PC-9 (cell line): ENCODE results near the gene KRTAP10-9.

Experiments
- EZH2 ChIP-seq: fragments of 200-600 bp; sonication (generic); IDR thresholded peaks from 2 replicates; pipeline ENCODE4 v1.8.0; 2017; ENCODE audit warnings: antibody characterized with exemption, low read depth
- TF ChIP-seq, protein P1 (sequence below): fragments of 200-600 bp; sonication (generic); conservative IDR thresholded peaks from 2 replicates; pipeline ENCODE4 v1.6.1; 2017; ENCODE audit warnings: mixed run types, antibody characterized with exemption, mild to moderate bottlenecking, moderate library complexity

DNA sequence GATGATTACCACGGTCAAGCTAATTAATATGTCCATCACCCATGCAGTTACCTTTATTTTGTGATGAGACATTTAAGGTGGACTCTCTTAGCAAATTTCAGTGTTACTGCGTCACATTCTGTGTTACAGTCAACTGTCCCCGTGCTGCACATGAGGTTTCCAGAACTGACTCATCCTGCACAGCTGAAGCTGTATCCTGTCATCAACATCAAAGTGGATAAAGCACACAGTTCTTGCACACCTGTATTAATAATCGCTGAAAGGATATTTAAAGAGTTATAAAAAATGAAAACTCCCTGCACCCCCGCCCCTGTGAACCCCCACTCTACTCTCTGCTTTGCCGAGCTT, 43.1 kb upstream of the KRTAP10-9 start:
- TF ChIP-seq, protein P1, sequence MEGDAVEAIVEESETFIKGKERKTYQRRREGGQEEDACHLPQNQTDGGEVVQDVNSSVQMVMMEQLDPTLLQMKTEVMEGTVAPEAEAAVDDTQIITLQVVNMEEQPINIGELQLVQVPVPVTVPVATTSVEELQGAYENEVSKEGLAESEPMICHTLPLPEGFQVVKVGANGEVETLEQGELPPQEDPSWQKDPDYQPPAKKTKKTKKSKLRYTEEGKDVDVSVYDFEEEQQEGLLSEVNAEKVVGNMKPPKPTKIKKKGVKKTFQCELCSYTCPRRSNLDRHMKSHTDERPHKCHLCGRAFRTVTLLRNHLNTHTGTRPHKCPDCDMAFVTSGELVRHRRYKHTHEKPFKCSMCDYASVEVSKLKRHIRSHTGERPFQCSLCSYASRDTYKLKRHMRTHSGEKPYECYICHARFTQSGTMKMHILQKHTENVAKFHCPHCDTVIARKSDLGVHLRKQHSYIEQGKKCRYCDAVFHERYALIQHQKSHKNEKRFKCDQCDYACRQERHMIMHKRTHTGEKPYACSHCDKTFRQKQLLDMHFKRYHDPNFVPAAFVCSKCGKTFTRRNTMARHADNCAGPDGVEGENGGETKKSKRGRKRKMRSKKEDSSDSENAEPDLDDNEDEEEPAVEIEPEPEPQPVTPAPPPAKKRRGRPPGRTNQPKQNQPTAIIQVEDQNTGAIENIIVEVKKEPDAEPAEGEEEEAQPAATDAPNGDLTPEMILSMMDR, result no peak
- no peak for TF ChIP-seq EZH2
